Gastroesophageal sphincter (tissue), 4 donors: ENCODE measurements around the gene TRMT10B. TPM values are rescaled to one million over a fixed set of nuclear protein-coding genes. Genes with fewer than 3 reads are reported as not detected.
"Not testable (repeated sequence)": the region's sequence is repeated elsewhere in the genome, so short reads cannot be mapped to it uniquely, and the experiment has no call there.

ENCODE experiments used
- ATAC-seq: fragments of 150-250 bp; one replicate; pipeline ENCODE4 v1.9.1; 2016; ENCODE audit warnings: mild to moderate bottlenecking, moderate library complexity
- H3K27ac ChIP-seq, 4 donors: fragments of 200-600 bp; sonication (generic) in 3 of 4; 1 replicate in 3 of 4; 2 replicates in 1 of 4; pipeline ENCODE4 v1.5.1; 2016 to 2019
- H3K27me3 ChIP-seq: fragments of 200-600 bp; sonication (generic); one replicate; pipeline ENCODE4 v1.5.1; 2019
- H3K36me3 ChIP-seq, 2 donors: fragments of 200-600 bp; sonication (generic); one replicate each; pipeline ENCODE4 v1.5.1; 2019; ENCODE audit warnings: control low read depth in 1 of 2
- H3K4me1 ChIP-seq, 3 donors: fragments of 200-600 bp; sonication (generic); 1 replicate in 2 of 3; 2 replicates in 1 of 3; pipeline ENCODE4 v1.5.1; 2016 to 2019; ENCODE audit warnings: control low read depth in 2 of 3
- H3K4me3 ChIP-seq, 2 donors: fragments of 200-600 bp; sonication (generic); one replicate each; pipeline ENCODE4 v1.5.1; 2019; ENCODE audit warnings: mild to moderate bottlenecking in 1 of 2, moderate library complexity in 1 of 2
- H3K9me3 ChIP-seq, 3 donors: fragments of 200-600 bp; sonication (generic); one replicate each; pipeline ENCODE4 v1.5.1; 2017 to 2019; ENCODE audit warnings: control low read depth in 2 of 3
- EP300 ChIP-seq: sonication (generic); formaldehyde crosslinking; IDR thresholded peaks from one replicate; pipeline ENCODE4 v1.6.1; 2017; ENCODE audit warnings: antibody characterized with exemption, mild to moderate bottlenecking
- POLR2A ChIP-seq, 2 donors: fragments of 450-650 bp; IDR thresholded peaks; one replicate each; pipeline ENCODE4 v1.6.1; 2017; ENCODE audit warnings: antibody characterized with exemption in 2 of 2, mild to moderate bottlenecking in 2 of 2, moderate library complexity in 1 of 2
- POLR2AphosphoS5 ChIP-seq: sonication (generic); formaldehyde crosslinking; IDR thresholded peaks from one replicate; pipeline ENCODE4 v1.6.1; 2017; ENCODE audit warnings: antibody characterized with exemption
- WGBS, 2 donors: methylation state at CpG; one replicate each; pipeline ENCODE4 v1.1.5; 2018; ENCODE audit warnings: low coverage in 1 of 2; 5-methylcytosine and 5-hydroxymethylcytosine counted together
- total RNA-seq, 4 donors: library from RNA; depleted of rRNA; stranded (reverse); fragments of >200 nt; gene quantifications; one replicate each; pipeline ENCODE4 v1.1.0, GENCODE V29; 2016
- TF ChIP-seq, protein P1 (sequence below), 4 experiments: fragments of 200-600 bp in 2 of 4; fragments of 450-650 bp in 2 of 4; sonication (generic) in 1 of 4; IDR thresholded peaks; one replicate each; pipeline ENCODE4 v1.5.1; 2017 to 2019; ENCODE audit warnings: antibody characterized with exemption in 4 of 4, mild to moderate bottlenecking in 2 of 4, moderate library complexity in 2 of 4

TRMT10B gene
- total RNA-seq, 4 donors from 2014 or later = 6.3 to 8.6 (median 7.2) TPM

DNA sequence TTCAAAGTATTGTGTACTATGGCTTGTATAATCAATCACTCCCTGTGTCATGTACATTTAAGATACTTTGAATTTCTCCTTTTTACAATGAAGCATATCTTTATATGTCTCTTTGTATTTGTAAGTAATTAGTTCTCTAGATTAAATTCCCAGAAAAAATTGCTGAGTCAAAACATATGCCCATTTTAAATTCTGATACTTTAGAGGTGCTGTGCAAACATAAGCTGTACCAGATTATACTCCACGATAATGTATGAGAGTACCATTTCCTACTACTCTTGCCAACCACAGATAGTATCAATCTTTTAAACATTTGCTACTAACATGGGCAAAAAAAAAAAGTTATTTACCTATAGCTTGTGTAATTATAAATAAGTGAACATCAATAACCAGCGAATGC lies 65.2 kb downstream of the TRMT10B start:
- TF ChIP-seq POLR2AphosphoS5 = no peak
- TF ChIP-seq, protein P1, sequence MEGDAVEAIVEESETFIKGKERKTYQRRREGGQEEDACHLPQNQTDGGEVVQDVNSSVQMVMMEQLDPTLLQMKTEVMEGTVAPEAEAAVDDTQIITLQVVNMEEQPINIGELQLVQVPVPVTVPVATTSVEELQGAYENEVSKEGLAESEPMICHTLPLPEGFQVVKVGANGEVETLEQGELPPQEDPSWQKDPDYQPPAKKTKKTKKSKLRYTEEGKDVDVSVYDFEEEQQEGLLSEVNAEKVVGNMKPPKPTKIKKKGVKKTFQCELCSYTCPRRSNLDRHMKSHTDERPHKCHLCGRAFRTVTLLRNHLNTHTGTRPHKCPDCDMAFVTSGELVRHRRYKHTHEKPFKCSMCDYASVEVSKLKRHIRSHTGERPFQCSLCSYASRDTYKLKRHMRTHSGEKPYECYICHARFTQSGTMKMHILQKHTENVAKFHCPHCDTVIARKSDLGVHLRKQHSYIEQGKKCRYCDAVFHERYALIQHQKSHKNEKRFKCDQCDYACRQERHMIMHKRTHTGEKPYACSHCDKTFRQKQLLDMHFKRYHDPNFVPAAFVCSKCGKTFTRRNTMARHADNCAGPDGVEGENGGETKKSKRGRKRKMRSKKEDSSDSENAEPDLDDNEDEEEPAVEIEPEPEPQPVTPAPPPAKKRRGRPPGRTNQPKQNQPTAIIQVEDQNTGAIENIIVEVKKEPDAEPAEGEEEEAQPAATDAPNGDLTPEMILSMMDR (IDR thresholded peaks at IDR 0.05) = no peak
- Histone ChIP-seq H3K36me3 (peaks cover 0 to 27% of the 10 kb centered on the region in 2 donors), H3K9me3 (no peaks in the 10 kb centered on the region), H3K4me1 (peaks cover 0 to 3% (median 0%) of the 10 kb centered on the region in 3 donors), H3K27ac (no peak overlapping the region), H3K27me3 (no peaks in the 10 kb centered on the region), H3K4me3 (no peak overlapping the region)
- 63 to 81% methylated on average over 2 of the region's 2 CpGs for WGBS, 2 donors
- ATAC-seq = no peak

DNA sequence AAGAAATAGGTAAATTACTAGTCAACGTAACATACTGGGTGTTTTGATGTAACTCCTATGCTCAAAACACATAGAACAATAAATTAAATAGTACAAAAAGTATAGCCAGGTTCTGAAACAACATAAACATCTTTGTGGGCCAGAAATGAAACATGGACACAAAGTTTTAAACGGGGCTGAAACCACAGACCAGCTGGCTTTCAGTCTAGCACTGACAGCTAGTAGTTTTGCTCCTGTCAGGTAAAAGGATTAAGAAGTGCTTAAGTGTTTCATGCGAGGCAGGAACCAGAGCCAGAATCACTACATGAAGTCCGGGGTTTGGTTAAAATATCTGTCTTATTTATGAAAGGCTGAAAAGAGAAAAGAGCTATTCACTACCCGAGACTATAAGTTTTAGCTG lies 66.5 kb downstream of the TRMT10B start:
- H3K9me3 ChIP-seq = no peaks in the 10 kb centered on the region
- H3K27ac ChIP-seq = no peak overlapping the region
- H3K27me3 ChIP-seq = no peaks in the 10 kb centered on the region
- H3K4me3 ChIP-seq = no peak overlapping the region
- ATAC-seq = no peak
- peaks cover 0 to 30% of the 10 kb centered on the region in 2 donors for H3K36me3 ChIP-seq
- 62 to 72% methylated on average over 5 of the region's 5 CpGs for WGBS, 2 donors
- H3K4me1 ChIP-seq = no peaks in the 10 kb centered on the region
- TF ChIP-seq EP300 (no peak), POLR2AphosphoS5 (no peak), POLR2A (IDR thresholded peaks at IDR 0.05) (no peak)
- TF ChIP-seq, protein P1 (IDR thresholded peaks at IDR 0.05) = no peak

DNA sequence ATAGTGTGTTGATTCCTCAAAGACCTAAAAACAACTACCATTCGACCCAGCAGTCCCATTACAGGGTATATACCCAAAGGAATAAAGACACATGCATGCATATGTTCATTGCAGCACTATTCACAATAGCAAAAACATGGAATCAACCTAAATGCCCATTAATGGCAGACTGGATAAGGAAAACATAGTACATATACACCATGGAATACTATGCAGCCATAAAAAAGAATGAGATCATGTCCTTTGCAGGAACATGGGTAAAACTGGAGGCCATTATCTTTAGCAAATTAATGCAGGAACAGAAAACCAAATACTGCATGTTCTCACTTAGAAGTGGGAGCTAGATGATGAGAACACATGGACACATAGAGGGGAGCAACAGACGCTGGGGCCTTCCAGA lies 71.6 kb downstream of the TRMT10B start:
- 86 to 90% methylated on average over 2 of the region's 2 CpGs for WGBS, 2 donors
- Histone ChIP-seq H3K36me3 (peaks cover 0 to 63% of the 10 kb centered on the region in 2 donors), H3K4me1 (peaks cover 0 to 11% (median 0%) of the 10 kb centered on the region in 3 donors)
- ATAC-seq, H3K27ac ChIP-seq, H3K27me3 ChIP-seq, H3K9me3 ChIP-seq, H3K4me3 ChIP-seq: not testable (repeated sequence)

DNA sequence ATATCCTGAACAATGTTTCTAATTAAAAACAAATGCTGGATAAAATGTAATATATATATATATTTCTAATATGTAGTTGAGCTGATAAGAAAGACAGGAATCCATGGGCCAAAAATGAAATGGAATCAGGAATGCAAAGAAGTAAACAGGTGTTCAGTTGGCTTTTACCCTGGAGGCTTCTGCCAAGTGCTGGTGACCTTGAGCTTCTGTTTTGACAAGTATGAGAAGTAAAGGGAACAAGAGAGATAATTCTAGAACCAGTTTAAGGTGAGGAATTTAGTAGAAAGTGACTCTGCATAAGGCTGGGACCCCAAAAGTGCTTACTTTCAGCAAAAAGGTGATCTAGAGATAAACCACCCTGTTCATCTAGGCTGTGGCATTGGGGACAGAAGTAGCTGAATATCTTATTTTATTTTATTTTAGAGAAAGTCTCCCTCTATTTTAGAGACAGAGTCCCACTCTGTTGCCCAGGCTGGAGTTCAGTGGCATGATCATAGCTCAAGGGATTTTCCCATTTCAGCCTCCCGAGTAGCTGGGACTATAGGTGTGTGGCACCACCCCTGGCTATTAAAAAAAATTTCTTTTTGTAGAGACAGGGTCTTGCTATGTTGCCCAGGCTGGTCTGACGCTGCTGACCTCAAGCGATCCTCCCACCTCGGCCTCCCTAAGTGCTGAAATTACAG lies 74.0 kb downstream of the TRMT10B start:
- Histone ChIP-seq H3K36me3 (peaks cover 0 to 55% of the 10 kb centered on the region in 2 donors), H3K27ac (no peak overlapping the region), H3K4me3 (no peak overlapping the region), H3K9me3 (no peaks in the 10 kb centered on the region), H3K27me3 (no peaks in the 10 kb centered on the region), H3K4me1 (peaks cover 0 to 11% (median 0%) of the 10 kb centered on the region in 3 donors)
- 86 to 96% methylated on average over 2 to 4 of the region's 4 CpGs for WGBS, 2 donors
- TF ChIP-seq EP300 (no peak), POLR2AphosphoS5 (no peak), POLR2A (IDR thresholded peaks at IDR 0.05) (no peak)
- TF ChIP-seq, protein P1 (IDR thresholded peaks at IDR 0.05) = no peak
- no peak for ATAC-seq

Other genes with a start within 250 kb of the TRMT10B start
- 10 to 100 TPM in 1 of 4 donors, 1 to 10 TPM in 3; 5.1 to 10.5 (median 7.2) TPM for gene FBXO10, start 177.4 kb upstream of the TRMT10B start, total RNA-seq
- gene TOMM5, start 161.2 kb upstream of the TRMT10B start, total RNA-seq = 10 to 100 TPM; 46.8 to 85.6 (median 82.5) TPM
- under 1 TPM in 1 of 4 donors, not detected in 3; 0.27 TPM for gene FRMPD1, start 102.9 kb upstream of the TRMT10B start, total RNA-seq
- gene EXOSC3, start 31.3 kb downstream of the TRMT10B start, total RNA-seq = 10 to 100 TPM; 31.0 to 73.3 (median 49.5) TPM
- 10 to 100 TPM; 20.6 to 37.4 (median 30.1) TPM for gene DCAF10, start 47.0 kb downstream of the TRMT10B start, total RNA-seq
- gene SLC25A51, start 150.3 kb downstream of the TRMT10B start, total RNA-seq = 10 to 100 TPM; 27.5 to 43.9 (median 35.8) TPM